ENCODE measurements around the gene CYSTM1. TPM values are rescaled to one million over a fixed set of nuclear protein-coding genes. Genes with fewer than 3 reads are reported as not detected.

Gene CYSTM1
- total RNA-seq, 2 experiments from 2014 or later = 22.3 to 25.1 TPM

DNA sequence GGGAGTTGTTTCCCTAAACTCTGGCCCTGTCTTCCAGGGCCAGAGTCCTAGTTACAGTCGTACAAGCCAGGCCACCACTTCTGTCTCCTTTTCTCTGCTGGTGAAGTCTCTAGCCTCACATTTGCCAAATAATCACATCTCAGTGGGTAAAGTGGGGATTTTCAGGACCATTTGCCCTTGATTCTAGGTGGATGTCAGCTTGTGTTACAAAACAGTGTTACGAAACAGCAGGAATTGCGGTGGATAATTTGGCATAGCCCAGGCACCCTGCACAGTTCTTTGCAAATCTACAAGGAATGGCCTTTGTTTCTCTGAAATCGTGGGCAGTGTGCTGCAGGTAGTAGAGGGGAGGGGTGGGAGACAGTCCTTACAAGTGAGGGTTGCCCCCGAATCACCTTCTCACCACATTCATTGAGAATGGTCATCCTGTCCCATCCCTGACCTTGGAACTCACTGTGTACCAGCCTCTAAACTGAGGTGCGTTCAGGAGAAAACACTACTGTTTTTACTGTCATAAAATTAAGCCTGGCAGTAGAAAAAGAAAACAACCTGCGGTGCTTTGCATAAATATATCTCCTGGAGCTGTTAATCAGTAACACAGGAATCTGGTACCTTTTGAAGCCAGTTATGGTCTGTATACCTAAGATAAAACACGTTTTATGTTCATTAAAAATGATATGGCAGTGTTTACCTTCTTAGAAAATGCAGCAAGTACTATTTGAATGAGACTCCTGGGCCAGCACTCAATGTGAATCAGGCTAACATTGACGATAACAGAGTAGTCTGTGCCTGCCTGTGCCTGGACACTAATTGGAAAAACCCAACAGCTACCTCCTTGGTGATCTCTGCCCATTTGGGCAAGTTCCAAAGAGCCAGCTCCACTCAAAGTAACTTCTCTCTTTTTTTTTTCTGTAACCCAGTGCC is 44.3 kb downstream of the CYSTM1 start:
- CTCF ChIA-PET = interaction anchor here (0.6 kb wide), 1 partner anchor 131 kb away, joined by 5 read pairs; no protein-coding TSS in a partner anchor
- H3K4me1 Mint-ChIP-seq (ENCODE audit: low read depth) = peaks cover 29% of the 10 kb centered on the region
- H3K27ac Mint-ChIP-seq = no peak overlapping the region
- no peak for DNase-seq
- no peaks in the 10 kb centered on the region for H3K9me3 Mint-ChIP-seq
- no peaks in the 10 kb centered on the region for H3K27me3 Mint-ChIP-seq (ENCODE audit: low read depth)
- no peak overlapping the region for H3K4me3 Mint-ChIP-seq
- H3K36me3 Mint-ChIP-seq (ENCODE audit: low read depth) = no peaks in the 10 kb centered on the region
- intact Hi-C loops (cut with micrococcal nuclease) = no loop called here

DNA sequence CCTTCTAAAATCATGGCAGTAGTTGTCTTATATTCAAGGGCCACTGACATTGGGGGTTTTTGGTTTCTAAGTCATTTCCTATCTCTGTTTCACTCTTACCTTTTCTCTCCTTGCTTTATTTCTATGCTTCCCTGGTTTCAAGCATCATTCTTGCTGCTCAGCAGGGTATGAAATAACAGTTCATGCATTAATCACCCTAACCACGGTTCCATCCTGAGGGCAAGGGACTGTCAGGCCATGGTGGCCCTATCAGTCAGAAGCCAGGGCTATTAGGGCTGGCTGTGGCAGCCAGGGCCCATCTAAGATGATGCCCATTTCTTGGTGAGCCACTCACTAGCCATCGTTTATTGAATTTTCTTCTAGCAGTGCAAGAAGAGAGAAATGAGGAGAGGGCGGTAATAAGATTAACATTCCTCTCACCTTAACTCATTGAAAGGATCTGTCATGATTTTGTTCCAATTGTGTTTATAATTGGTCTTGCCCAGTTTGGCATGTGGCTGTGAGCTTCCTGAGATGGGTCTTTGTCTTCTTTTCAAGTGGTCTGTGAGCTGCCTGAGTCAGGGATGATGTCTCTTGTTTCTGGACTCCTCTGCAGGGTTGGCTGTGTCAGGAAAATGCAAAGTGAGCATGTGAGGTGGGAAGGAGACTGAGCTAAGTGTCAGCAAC is 45.2 kb downstream of the CYSTM1 start:
- no peak overlapping the region for H3K27ac Mint-ChIP-seq

DNA sequence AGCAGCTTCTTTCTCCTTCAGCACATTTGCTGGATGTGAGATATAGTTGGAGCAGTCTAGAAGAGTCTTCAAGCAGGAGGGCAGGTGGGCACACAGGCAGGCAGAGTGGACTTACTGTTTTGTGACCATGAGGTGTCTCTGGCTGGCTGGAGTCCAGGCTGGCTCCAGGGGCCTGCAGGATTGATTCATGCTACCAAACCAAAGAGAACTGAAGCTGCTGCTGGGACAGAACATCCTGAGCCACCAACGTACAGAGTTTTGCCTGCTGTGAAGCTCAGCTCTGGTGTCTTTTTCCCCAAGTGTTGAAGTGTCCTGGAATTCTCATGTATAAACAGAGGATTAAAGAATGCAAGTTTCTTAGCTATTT is 45.7 kb downstream of the CYSTM1 start:
- H3K27me3 Mint-ChIP-seq (ENCODE audit: low read depth) = no peaks in the 10 kb centered on the region
- DNase-seq = no peak
- intact Hi-C loops (cut with micrococcal nuclease) = loop anchor here (1.0 kb wide), 1 partner anchor 45 kb away; the partner anchor contains the start of gene CYSTM1
- CTCF ChIA-PET = interaction anchor here (0.7 kb wide), 1 partner anchor 20 kb away, joined by 4 read pairs; no protein-coding TSS in a partner anchor
- H3K9me3 Mint-ChIP-seq = no peaks in the 10 kb centered on the region
- no peak overlapping the region for H3K27ac Mint-ChIP-seq
- H3K4me1 Mint-ChIP-seq (ENCODE audit: low read depth) = peaks cover 29% of the 10 kb centered on the region
- no peak overlapping the region for H3K4me3 Mint-ChIP-seq
- H3K36me3 Mint-ChIP-seq (ENCODE audit: low read depth) = no peaks in the 10 kb centered on the region

More for the DNA sequence above, 45.2 kb downstream of the CYSTM1 start:
- no peak overlapping the region for H3K4me3 Mint-ChIP-seq
- DNase-seq = peak; percentile 27
- peaks cover 29% of the 10 kb centered on the region for H3K4me1 Mint-ChIP-seq (ENCODE audit: low read depth)
- no peaks in the 10 kb centered on the region for H3K36me3 Mint-ChIP-seq (ENCODE audit: low read depth)
- H3K27me3 Mint-ChIP-seq (ENCODE audit: low read depth) = no peaks in the 10 kb centered on the region
- CTCF ChIA-PET = interaction anchor here (0.6 to 0.7 kb wide), 2 partner anchors 21 to 130 kb away, joined by 4 to 5 read pairs; no protein-coding TSS in a partner anchor
- H3K9me3 Mint-ChIP-seq = no peaks in the 10 kb centered on the region
- intact Hi-C loops (cut with micrococcal nuclease) = no loop called here

DNA sequence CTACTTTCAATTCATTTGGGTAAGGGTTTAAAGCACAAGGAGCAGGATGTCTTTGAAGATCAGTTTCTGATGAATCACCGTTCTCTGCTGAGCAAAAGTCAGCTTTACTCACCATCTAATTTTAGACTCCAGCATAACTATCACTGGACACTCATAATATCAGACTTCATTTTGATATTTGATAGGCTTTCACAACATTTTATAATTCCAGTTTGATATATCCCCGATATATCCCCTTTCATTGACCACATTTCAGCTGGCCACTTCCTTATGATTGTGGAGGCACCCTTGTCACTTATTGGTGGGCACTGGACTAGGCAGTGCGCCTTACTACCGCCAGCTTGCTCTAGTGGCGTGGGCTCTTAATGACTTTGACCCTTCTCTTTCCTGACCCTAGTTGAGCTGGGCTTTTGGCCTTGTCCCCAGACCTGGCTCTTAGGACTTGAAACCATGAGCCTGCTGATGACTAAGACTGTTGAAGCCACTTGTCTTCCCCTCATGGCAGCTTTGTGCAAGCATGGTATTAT is 46.8 kb downstream of the CYSTM1 start:
- Mint-ChIP-seq H3K9me3 (no peaks in the 10 kb centered on the region), H3K4me3 (no peak overlapping the region), H3K4me1 (ENCODE audit: low read depth) (peaks cover 29% of the 10 kb centered on the region), H3K27me3 (ENCODE audit: low read depth) (no peaks in the 10 kb centered on the region), H3K27ac (no peak overlapping the region), H3K36me3 (ENCODE audit: low read depth) (no peaks in the 10 kb centered on the region)
- intact Hi-C loops (cut with micrococcal nuclease) = loop anchor here (1.0 kb wide), 1 partner anchor 46 kb away; the partner anchor contains the start of gene CYSTM1
- CTCF ChIA-PET = interaction anchor here (0.5 to 1.4 kb wide), 5 partner anchors 23 to 193 kb away, joined by 3 to 6 read pairs (median 3); no protein-coding TSS in a partner anchor
- DNase-seq = no peak

DNA sequence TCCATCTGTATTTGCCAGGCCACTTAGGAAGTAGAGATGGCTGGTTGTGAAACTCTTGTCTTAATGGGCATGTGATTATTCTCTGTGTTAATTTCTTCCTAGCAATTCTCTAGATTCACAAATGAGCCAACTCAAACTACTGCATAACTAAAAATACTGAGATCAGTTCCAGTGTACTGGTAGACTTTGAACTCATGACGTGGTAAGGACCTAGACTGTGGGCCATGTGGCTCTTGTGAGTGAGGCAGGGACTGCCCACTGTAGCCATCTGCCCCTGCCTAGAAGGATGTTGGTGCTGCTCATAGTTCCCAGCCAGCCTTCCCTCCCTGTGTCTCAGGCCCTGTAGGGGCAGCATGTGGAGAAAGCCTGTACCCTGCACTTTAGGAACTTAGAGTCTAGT is 47.4 kb downstream of the CYSTM1 start:
- H3K4me1 Mint-ChIP-seq (ENCODE audit: low read depth) = peaks cover 29% of the 10 kb centered on the region
- DNase-seq = no peak
- CTCF ChIA-PET = interaction anchor here (0.5 to 1.4 kb wide), 4 partner anchors 22 to 192 kb away, joined by 3 to 6 read pairs (median 4); no protein-coding TSS in a partner anchor
- H3K9me3 Mint-ChIP-seq = no peaks in the 10 kb centered on the region
- H3K4me3 Mint-ChIP-seq = no peak overlapping the region
- H3K27me3 Mint-ChIP-seq (ENCODE audit: low read depth) = no peaks in the 10 kb centered on the region
- intact Hi-C loops (cut with micrococcal nuclease) = no loop called here
- H3K27ac Mint-ChIP-seq = no peak overlapping the region
- no peaks in the 10 kb centered on the region for H3K36me3 Mint-ChIP-seq (ENCODE audit: low read depth)

DNA sequence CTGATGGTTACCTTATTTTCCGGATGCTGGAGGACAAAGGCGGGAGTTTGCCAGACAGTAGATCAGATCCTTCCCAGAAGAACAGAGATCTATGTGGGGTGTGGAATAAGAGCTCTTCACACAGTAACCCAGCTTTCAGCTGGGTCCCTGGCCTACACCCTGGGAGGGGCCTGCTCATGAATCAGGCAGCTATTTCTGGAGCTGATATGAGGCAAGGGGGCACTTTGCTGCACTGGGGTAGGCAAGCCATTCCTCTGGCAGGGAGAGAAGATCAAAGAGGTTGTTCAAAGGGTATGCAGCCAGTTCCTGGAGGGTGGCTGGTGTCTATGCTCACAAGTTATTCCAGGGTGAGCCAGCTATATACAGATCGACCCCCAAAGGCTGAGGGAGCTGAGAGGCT is 48.6 kb downstream of the CYSTM1 start:
- H3K27me3 Mint-ChIP-seq (ENCODE audit: low read depth) = no peaks in the 10 kb centered on the region
- DNase-seq = no peak
- intact Hi-C loops (cut with micrococcal nuclease) = no loop called here
- no peaks in the 10 kb centered on the region for H3K9me3 Mint-ChIP-seq
- no peak overlapping the region for H3K4me3 Mint-ChIP-seq
- no peak overlapping the region for H3K27ac Mint-ChIP-seq
- CTCF ChIA-PET = interaction anchor here (1.9 to 3.6 kb wide), 2 partner anchors 16 to 21 kb away, joined by 8 to 13 read pairs; no protein-coding TSS in a partner anchor
- H3K4me1 Mint-ChIP-seq (ENCODE audit: low read depth) = peaks cover 29% of the 10 kb centered on the region
- no peaks in the 10 kb centered on the region for H3K36me3 Mint-ChIP-seq (ENCODE audit: low read depth)

DNA sequence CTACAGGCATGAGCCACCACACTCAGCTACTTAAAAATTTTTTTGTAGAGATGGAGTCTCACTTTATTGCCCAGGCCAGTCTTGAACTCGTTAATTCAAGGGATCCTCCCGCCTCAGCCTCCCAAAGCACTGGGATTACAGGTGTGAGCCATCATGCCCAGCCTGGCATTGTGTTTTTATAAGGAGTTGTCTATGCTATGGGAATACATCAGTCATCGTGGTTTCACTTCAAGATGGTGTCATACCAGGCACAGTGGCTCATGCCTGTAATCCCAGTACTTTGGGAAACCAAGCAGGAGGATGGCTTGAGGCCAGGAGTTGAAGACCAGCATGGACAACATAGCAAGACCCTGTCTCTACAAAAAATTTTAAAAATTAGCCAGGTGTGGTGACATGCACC is 49.7 kb downstream of the CYSTM1 start:
- no peaks in the 10 kb centered on the region for H3K27me3 Mint-ChIP-seq (ENCODE audit: low read depth)
- H3K27ac Mint-ChIP-seq = no peak overlapping the region
- H3K4me1 Mint-ChIP-seq (ENCODE audit: low read depth) = peaks cover 27% of the 10 kb centered on the region
- H3K4me3 Mint-ChIP-seq = no peak overlapping the region
- CTCF ChIA-PET = interaction anchor here (1.1 to 3.6 kb wide), 3 partner anchors 15 to 127 kb away, joined by 4 to 13 read pairs (median 8); no protein-coding TSS in a partner anchor
- DNase-seq = no peak
- H3K36me3 Mint-ChIP-seq (ENCODE audit: low read depth) = no peaks in the 10 kb centered on the region
- H3K9me3 Mint-ChIP-seq = no peaks in the 10 kb centered on the region
- intact Hi-C loops (cut with micrococcal nuclease) = no loop called here

DNA sequence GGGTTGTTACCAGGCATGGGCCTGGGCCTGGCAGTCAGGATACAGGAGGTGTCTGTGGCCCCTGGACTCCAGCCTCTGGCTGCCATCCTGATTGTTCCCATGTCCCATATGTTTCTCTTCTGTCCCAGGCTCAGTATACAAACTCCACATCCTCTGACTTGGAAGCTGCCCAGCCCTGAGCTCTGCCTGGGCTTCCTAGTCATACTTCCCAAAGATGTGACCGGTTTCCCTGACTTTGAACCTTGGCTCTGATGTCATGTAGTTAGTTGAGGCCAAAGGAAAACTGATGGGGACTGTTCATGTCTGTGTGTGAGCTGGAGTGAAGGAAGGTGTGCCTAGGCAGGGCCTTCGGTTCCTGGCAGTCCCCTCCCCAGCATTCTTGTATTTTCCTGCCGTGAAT is 50.4 kb downstream of the CYSTM1 start:
- DNase-seq = no peak
- CTCF ChIA-PET = interaction anchor here (1.1 to 3.6 kb wide), 2 partner anchors 19 to 126 kb away, joined by 4 to 13 read pairs; no protein-coding TSS in a partner anchor
- H3K4me1 Mint-ChIP-seq (ENCODE audit: low read depth) = peaks cover 20% of the 10 kb centered on the region
- H3K27me3 Mint-ChIP-seq (ENCODE audit: low read depth) = no peaks in the 10 kb centered on the region
- H3K27ac Mint-ChIP-seq = no peak overlapping the region
- H3K4me3 Mint-ChIP-seq = no peak overlapping the region
- H3K9me3 Mint-ChIP-seq = no peaks in the 10 kb centered on the region
- no peaks in the 10 kb centered on the region for H3K36me3 Mint-ChIP-seq (ENCODE audit: low read depth)
- intact Hi-C loops (cut with micrococcal nuclease) = no loop called here

DNA sequence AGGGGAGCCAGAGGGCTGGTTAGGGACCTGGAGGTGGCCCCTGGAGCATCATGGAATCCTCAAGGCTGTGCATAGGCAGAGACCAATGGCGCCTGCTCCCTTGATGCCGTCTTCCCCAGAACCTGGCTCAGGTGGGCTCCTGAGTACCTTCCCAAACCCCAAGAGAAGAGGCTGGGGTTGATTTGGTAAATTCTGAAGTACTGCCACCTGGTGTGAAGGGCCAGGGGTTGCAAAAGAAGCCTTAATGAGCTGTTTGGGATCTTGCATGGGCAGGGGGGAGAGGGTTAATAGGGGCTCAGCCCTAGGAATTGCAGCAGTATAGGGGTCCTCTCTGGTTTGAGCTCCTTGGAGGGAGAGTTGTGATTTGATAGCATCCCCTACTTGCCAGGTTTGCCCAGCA is 52.1 kb downstream of the CYSTM1 start:
- intact Hi-C loops (cut with micrococcal nuclease) = no loop called here
- H3K4me1 Mint-ChIP-seq (ENCODE audit: low read depth) = peaks cover 4% of the 10 kb centered on the region

DNA sequence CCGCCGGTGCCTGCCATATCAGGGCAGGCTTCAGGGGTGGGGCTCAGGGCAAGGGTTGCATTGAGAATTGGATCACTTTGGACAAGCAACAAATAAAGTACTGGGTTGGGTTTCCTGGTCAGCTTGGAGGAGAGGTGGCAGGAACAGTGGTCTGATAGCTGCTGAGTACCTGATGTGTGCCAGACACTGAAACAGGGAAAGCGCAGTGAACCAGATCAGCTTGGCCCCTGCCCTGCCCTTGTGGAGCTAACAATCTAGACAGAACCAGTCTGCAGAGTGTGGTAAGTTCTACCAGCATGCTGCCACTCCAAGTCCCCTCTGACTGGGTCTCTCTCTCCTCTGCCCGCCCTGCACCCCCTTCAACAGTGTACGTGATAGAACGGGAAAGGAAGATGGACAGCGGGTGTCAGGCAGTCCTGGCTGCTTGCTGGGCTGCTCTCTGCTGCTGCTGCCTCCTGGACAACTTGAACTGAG is 53.4 kb downstream of the CYSTM1 start:
- no peak overlapping the region for H3K27ac Mint-ChIP-seq
- no peaks in the 10 kb centered on the region for H3K4me1 Mint-ChIP-seq (ENCODE audit: low read depth)
- CTCF ChIA-PET = interaction anchor here (0.7 to 1.9 kb wide), 6 partner anchors 10 to 127 kb away, joined by 3 to 5 read pairs (median 3); no protein-coding TSS in a partner anchor
- DNase-seq = no peak
- H3K27me3 Mint-ChIP-seq (ENCODE audit: low read depth) = no peaks in the 10 kb centered on the region
- H3K4me3 Mint-ChIP-seq = no peak overlapping the region
- no peaks in the 10 kb centered on the region for H3K36me3 Mint-ChIP-seq (ENCODE audit: low read depth)
- no peaks in the 10 kb centered on the region for H3K9me3 Mint-ChIP-seq
- intact Hi-C loops (cut with micrococcal nuclease) = no loop called here

More for the DNA sequence above, 52.1 kb downstream of the CYSTM1 start:
- H3K36me3 Mint-ChIP-seq (ENCODE audit: low read depth) = no peaks in the 10 kb centered on the region
- no peaks in the 10 kb centered on the region for H3K27me3 Mint-ChIP-seq (ENCODE audit: low read depth)
- H3K4me3 Mint-ChIP-seq = no peak overlapping the region
- CTCF ChIA-PET = interaction anchor here (1.4 kb wide), 1 partner anchor 17 kb away, joined by 4 read pairs; no protein-coding TSS in a partner anchor
- no peak for DNase-seq
- H3K9me3 Mint-ChIP-seq = no peaks in the 10 kb centered on the region
- H3K27ac Mint-ChIP-seq = no peak overlapping the region

DNA sequence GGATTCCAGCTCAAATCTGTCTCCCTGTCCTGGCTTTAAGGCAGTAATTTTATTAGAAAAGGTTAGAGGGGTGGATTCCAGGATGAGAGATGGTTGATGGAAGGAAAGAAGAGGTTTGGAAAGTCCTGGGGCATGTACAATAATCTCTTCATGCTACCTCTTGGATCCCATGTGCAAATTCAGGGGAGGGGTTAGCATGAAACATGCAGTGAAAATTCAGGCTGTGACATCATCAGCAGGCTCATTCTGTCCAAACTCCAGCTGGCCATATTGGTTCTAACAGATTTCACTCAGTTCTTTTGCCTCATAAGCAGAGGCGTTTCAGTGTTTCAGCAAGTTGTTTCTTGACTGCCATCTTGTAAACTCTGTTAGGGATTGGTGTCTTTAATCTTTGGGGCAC is 55.4 kb downstream of the CYSTM1 start:
- no peaks in the 10 kb centered on the region for H3K36me3 Mint-ChIP-seq (ENCODE audit: low read depth)
- H3K4me3 Mint-ChIP-seq = no peak overlapping the region
- no peak for DNase-seq
- H3K27me3 Mint-ChIP-seq (ENCODE audit: low read depth) = no peaks in the 10 kb centered on the region
- intact Hi-C loops (cut with micrococcal nuclease) = loop anchor here (5.0 kb wide), 1 partner anchor 387 kb away; no protein-coding TSS in a partner anchor
- H3K9me3 Mint-ChIP-seq = no peaks in the 10 kb centered on the region
- no peak overlapping the region for H3K27ac Mint-ChIP-seq
- CTCF ChIA-PET = no interaction called here
- H3K4me1 Mint-ChIP-seq (ENCODE audit: low read depth) = no peaks in the 10 kb centered on the region

DNA sequence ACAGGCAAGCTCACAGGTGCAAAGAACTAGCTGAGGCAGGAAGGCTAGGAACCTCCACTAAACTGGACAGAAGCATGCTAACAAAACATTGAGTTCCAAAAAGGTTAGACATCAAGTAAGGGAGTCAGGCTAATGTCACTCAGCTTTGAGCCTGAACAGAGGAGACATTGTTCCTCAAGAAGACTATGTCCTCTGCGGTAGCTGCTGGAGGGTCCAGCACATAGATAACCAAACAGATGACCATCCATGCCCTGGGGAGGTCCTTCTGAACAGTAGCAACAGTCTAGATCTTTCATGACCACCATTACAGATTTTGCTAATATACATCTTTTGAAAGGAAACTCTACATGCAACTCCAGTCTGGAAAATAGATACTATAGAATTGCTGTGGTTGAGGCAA is 57.7 kb downstream of the CYSTM1 start:
- intact Hi-C loops (cut with micrococcal nuclease) = loop anchor here (5.0 kb wide), 1 partner anchor 385 kb away; no protein-coding TSS in a partner anchor

More for the DNA sequence above, 57.7 kb downstream of the CYSTM1 start:
- no peaks in the 10 kb centered on the region for H3K4me1 Mint-ChIP-seq (ENCODE audit: low read depth)
- no peak overlapping the region for H3K4me3 Mint-ChIP-seq
- CTCF ChIA-PET = interaction anchor here (0.5 to 1.5 kb wide), 2 partner anchors 12 to 72 kb away, joined by 4 to 5 read pairs; no protein-coding TSS in a partner anchor
- no peaks in the 10 kb centered on the region for H3K27me3 Mint-ChIP-seq (ENCODE audit: low read depth)
- no peaks in the 10 kb centered on the region for H3K9me3 Mint-ChIP-seq
- H3K27ac Mint-ChIP-seq = no peak overlapping the region
- DNase-seq = no peak
- H3K36me3 Mint-ChIP-seq (ENCODE audit: low read depth) = no peaks in the 10 kb centered on the region

Measured in activated naive CD4-positive, alpha-beta T cell treated with anti-CD3 and anti-CD28 coated beads for 36 hours (primary cell).